K562 (cell line): ENCODE measurements around the gene CHCHD1. TPM values are rescaled to one million over a fixed set of nuclear protein-coding genes. Genes with fewer than 3 reads are reported as not detected.

ENCODE experiments used
- BRCA1 ChIP-seq, 2 experiments: fragments of 450-650 bp in 1 of 2; sonication (generic) in 1 of 2; formaldehyde crosslinking in 1 of 2; IDR thresholded peaks; 2 replicates each; pipeline versions ENCODE4 v1.5.0 to v1.6.1; 2017 to 2020; ENCODE audit warnings: mild to moderate bottlenecking in 1 of 2, missing genetic modification reagents in 1 of 2
- C11orf30 ChIP-seq: fragments of 450-650 bp; IDR thresholded peaks from 2 replicates; pipeline ENCODE4 v1.6.1; 2016; ENCODE audit warnings: low read depth, mild to moderate bottlenecking
- CBFA2T3 ChIP-seq: fragments of 450-650 bp; IDR thresholded peaks from 2 replicates; pipeline ENCODE4 v1.6.1; 2017
- CBX8 ChIP-seq: fragments of 200-600 bp; sonication (generic); IDR thresholded peaks from 2 replicates; pipeline ENCODE4 v1.6.1; 2012; ENCODE audit warnings: borderline replicate concordance, mixed run types, low read depth, mild to moderate bottlenecking, moderate library complexity, mixed read lengths, low read length, control low read depth, inconsistent platforms; ENCODE audit not compliant: poor library complexity, severe bottlenecking; ENCODE audit errors: extremely low read depth
- DMBX1 ChIP-seq: fragments of 250-450 bp; sonication (Bioruptor Pico); IDR thresholded peaks from 2 replicates; pipeline ENCODE4 v1.8.0; 2022; ENCODE audit warnings: inconsistent platforms, mild to moderate bottlenecking, moderate library complexity, borderline replicate concordance
- ETV1 ChIP-seq: fragments of 450-650 bp; conservative IDR thresholded peaks from 2 replicates; pipeline ENCODE4 v1.6.1; 2016; ENCODE audit warnings: missing genetic modification characterization, control low read depth, low read depth, missing compliant biosample characterization
- FOXM1 ChIP-seq, 2 experiments: fragments of 450-650 bp in 1 of 2; sonication (generic) in 1 of 2; formaldehyde crosslinking in 1 of 2; IDR thresholded peaks; 2 replicates each; pipeline versions ENCODE4 v1.6.1 to v1.9.0; 2017 to 2022; ENCODE audit warnings: low read depth in 2 of 2, mild to moderate bottlenecking in 2 of 2, missing genetic modification reagents in 1 of 2, moderate library complexity in 1 of 2
- HDAC2 ChIP-seq: fragments of 450-650 bp; IDR thresholded peaks from 2 replicates; pipeline ENCODE4 v1.6.1; 2016; ENCODE audit warnings: mild to moderate bottlenecking
- HDAC3 ChIP-seq: fragments of 450-650 bp; IDR thresholded peaks from 2 replicates; pipeline ENCODE4 v1.6.1; 2018; ENCODE audit warnings: borderline replicate concordance, mild to moderate bottlenecking, moderate library complexity; ENCODE audit not compliant: partially characterized antibody
- PCBP1 ChIP-seq: fragments of 200-400 bp; formaldehyde crosslinking; IDR thresholded peaks from 2 replicates; pipeline ENCODE4 v1.6.1; 2018; ENCODE audit warnings: mild to moderate bottlenecking, low read depth, low read length; ENCODE audit not compliant: poor library complexity, severe bottlenecking
- POLR2AphosphoS2 ChIP-seq: IDR thresholded peaks from 2 replicates; pipeline ENCODE4 v1.6.1; 2012; ENCODE audit warnings: low read length, improper control_type of control experiment
- SMARCB1 ChIP-seq: IDR thresholded peaks from 2 replicates; pipeline ENCODE4 v1.6.1; 2011; ENCODE audit warnings: improper control_type of control experiment, low read depth; ENCODE audit not compliant: insufficient read length
- TAF15 ChIP-seq: fragments of 200-400 bp; formaldehyde crosslinking; IDR thresholded peaks from 2 replicates; pipeline ENCODE4 v1.6.1; 2017; ENCODE audit warnings: mild to moderate bottlenecking, low read depth, low read length, moderate library complexity
- ZBTB1 ChIP-seq: sonication (generic); formaldehyde crosslinking; IDR thresholded peaks from 2 replicates; pipeline ENCODE4 v1.8.1; 2023; ENCODE audit warnings: missing genetic modification reagents, low read depth, mild to moderate bottlenecking, borderline replicate concordance
- ZEB2 ChIP-seq: fragments of 450-650 bp; IDR thresholded peaks from 2 replicates; pipeline ENCODE4 v1.6.1; 2016
- ZKSCAN1 ChIP-seq: fragments of 150-350 bp; IDR thresholded peaks from 2 replicates; pipeline ENCODE4 v1.6.1; 2016; ENCODE audit warnings: low read depth, low read length
- ZNF589 ChIP-seq: fragments of 200-800 bp; sonication (Bioruptor generic); IDR thresholded peaks from 2 replicates; pipeline ENCODE4 v1.6.1; 2016; ENCODE audit warnings: low read depth, missing genetic modification characterization, missing compliant biosample characterization
- ZNF766 ChIP-seq: fragments of 200-800 bp; sonication (Bioruptor generic); conservative IDR thresholded peaks from 2 replicates; pipeline ENCODE4 v1.6.1; 2016; ENCODE audit warnings: missing genetic modification characterization, missing compliant biosample characterization
- polyA plus RNA-seq, 8 experiments: library from polyadenylated mRNA; depleted of rRNA in 4 of 8; stranded (reverse) in 5 of 8; unstranded in 3 of 8; fragments of >200 nt; fragmentation: Nextera tagmentation in 2 of 8; fragmentation: Illumina TruSeq in 1 of 8; extraction: Ambion mirVana in 2 of 8; extraction: Trizol in 1 of 8; gene quantifications; 2 replicates each; pipeline versions ENCODE4 v1.2.1 to v1.2.3, GENCODE V29; 2011 to 2014; ENCODE audit warnings: inconsistent platforms in 1 of 8, missing spikeins in 1 of 8
- total RNA-seq, 7 experiments: library from RNA; depleted of rRNA in 6 of 7; stranded (reverse); fragments of >200 nt in 6 of 7; fragmentation: Illumina TruSeq in 2 of 7; extraction: Trizol in 2 of 7; gene quantifications; 2 replicates each; pipeline versions ENCODE4 v1.2.1 to v1.2.3, GENCODE V29; 2011 to 2021; ENCODE audit warnings: low replicate concordance in 1 of 7
- TF ChIP-seq, protein P1 (sequence below): fragments of 450-650 bp; IDR thresholded peaks from 2 replicates; pipeline ENCODE4 v1.7.1; 2018; ENCODE audit warnings: mild to moderate bottlenecking, low read depth; ENCODE audit not compliant: partially characterized antibody
- TF ChIP-seq, protein P2 (sequence below): fragments of 450-650 bp; formaldehyde crosslinking; IDR thresholded peaks from 2 replicates; pipeline ENCODE4 v1.4.0; 2020; ENCODE audit warnings: mild to moderate bottlenecking, moderate library complexity
- TF ChIP-seq, protein P3 (sequence below): sonication (generic); formaldehyde crosslinking; IDR thresholded peaks from 2 replicates; pipeline ENCODE4 v1.8.0; 2022; ENCODE audit warnings: mild to moderate bottlenecking, low read depth, missing genetic modification reagents
- TF ChIP-seq, protein P4 (sequence below): fragments of 250-450 bp; sonication (Bioruptor Pico); IDR thresholded peaks from 2 replicates; pipeline ENCODE4 v1.4.0; 2020; ENCODE audit warnings: mild to moderate bottlenecking

CHCHD1 gene
- total and polyA plus RNA-seq, 9 of the 15 experiments (the other 6 are each of a cell fraction or from before 2014, with no cell fraction given) = 52.9 to 126 (median 83.4) TPM

DNA sequence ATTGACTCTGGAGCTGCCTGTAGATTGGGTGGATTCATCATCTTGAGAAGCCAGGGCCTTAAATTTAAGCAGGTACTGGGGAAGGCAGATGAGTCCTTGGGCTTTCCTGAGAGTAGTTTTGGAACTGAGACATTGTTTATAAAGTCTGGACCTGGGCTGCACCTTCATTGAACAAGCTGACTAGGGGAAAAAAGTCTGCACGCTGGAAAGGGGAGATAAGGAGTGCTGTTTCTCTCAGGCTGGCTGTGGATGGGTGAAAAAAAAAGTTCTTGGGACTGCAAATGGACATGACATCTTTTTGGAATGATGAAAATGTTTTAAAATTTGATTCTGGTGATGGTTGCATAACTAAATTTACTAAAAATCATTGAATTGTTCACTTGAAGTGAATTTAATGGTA is 25.7 kb upstream of the CHCHD1 start (continued):
- TF ChIP-seq, protein P1, sequence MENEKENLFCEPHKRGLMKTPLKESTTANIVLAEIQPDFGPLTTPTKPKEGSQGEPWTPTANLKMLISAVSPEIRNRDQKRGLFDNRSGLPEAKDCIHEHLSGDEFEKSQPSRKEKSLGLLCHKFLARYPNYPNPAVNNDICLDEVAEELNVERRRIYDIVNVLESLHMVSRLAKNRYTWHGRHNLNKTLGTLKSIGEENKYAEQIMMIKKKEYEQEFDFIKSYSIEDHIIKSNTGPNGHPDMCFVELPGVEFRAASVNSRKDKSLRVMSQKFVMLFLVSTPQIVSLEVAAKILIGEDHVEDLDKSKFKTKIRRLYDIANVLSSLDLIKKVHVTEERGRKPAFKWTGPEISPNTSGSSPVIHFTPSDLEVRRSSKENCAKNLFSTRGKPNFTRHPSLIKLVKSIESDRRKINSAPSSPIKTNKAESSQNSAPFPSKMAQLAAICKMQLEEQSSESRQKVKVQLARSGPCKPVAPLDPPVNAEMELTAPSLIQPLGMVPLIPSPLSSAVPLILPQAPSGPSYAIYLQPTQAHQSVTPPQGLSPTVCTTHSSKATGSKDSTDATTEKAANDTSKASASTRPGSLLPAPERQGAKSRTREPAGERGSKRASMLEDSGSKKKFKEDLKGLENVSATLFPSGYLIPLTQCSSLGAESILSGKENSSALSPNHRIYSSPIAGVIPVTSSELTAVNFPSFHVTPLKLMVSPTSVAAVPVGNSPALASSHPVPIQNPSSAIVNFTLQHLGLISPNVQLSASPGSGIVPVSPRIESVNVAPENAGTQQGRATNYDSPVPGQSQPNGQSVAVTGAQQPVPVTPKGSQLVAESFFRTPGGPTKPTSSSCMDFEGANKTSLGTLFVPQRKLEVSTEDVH = no peak
- TF ChIP-seq BRCA1 (IDR thresholded peaks at IDR 0.05) = no peak
- no peak for TF ChIP-seq BRCA1 (CRISPR knock-in tag; IDR thresholded peaks at IDR 0.05)
- no peak for TF ChIP-seq ZEB2
- TF ChIP-seq C11orf30 = peak; percentile 88
- TF ChIP-seq DMBX1 = no peak
- TF ChIP-seq ZBTB1 = no peak
- TF ChIP-seq POLR2AphosphoS2 = no peak
- TF ChIP-seq HDAC3 = no peak
- TF ChIP-seq, protein P2, sequence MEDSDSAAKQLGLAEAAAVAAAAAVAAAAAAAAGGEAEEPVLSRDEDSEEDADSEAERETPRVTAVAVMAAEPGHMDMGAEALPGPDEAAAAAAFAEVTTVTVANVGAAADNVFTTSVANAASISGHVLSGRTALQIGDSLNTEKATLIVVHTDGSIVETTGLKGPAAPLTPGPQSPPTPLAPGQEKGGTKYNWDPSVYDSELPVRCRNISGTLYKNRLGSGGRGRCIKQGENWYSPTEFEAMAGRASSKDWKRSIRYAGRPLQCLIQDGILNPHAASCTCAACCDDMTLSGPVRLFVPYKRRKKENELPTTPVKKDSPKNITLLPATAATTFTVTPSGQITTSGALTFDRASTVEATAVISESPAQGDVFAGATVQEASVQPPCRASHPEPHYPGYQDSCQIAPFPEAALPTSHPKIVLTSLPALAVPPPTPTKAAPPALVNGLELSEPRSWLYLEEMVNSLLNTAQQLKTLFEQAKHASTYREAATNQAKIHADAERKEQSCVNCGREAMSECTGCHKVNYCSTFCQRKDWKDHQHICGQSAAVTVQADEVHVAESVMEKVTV = no peak
- peak; percentile 65 for TF ChIP-seq CBFA2T3
- no peak for TF ChIP-seq CBX8
- TF ChIP-seq HDAC2 = 0 out of 2 replicates have a peak, but pooled peaks have one; percentile 27
- TF ChIP-seq, protein P3, sequence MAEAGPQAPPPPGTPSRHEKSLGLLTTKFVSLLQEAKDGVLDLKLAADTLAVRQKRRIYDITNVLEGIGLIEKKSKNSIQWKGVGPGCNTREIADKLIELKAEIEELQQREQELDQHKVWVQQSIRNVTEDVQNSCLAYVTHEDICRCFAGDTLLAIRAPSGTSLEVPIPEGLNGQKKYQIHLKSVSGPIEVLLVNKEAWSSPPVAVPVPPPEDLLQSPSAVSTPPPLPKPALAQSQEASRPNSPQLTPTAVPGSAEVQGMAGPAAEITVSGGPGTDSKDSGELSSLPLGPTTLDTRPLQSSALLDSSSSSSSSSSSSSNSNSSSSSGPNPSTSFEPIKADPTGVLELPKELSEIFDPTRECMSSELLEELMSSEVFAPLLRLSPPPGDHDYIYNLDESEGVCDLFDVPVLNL = no peak
- no peak for TF ChIP-seq PCBP1
- no peak for TF ChIP-seq ETV1 (tag)
- TF ChIP-seq ZKSCAN1 = no peak
- TF ChIP-seq TAF15 = no peak
- no peak for TF ChIP-seq SMARCB1
- no peak for TF ChIP-seq FOXM1 (IDR thresholded peaks at IDR 0.05; ENCODE audit: low read depth)
- TF ChIP-seq FOXM1 (CRISPR knock-in tag; IDR thresholded peaks at IDR 0.05; ENCODE audit: low read depth) = no peak
- no peak for TF ChIP-seq ZNF766
- TF ChIP-seq, protein P4, sequence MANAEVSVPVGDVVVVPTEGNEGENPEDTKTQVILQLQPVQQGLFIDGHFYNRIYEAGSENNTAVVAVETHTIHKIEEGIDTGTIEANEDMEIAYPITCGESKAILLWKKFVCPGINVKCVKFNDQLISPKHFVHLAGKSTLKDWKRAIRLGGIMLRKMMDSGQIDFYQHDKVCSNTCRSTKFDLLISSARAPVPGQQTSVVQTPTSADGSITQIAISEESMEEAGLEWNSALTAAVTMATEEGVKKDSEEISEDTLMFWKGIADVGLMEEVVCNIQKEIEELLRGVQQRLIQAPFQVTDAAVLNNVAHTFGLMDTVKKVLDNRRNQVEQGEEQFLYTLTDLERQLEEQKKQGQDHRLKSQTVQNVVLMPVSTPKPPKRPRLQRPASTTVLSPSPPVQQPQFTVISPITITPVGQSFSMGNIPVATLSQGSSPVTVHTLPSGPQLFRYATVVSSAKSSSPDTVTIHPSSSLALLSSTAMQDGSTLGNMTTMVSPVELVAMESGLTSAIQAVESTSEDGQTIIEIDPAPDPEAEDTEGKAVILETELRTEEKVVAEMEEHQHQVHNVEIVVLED (CRISPR knock-in tag) = no peak
- no peak for TF ChIP-seq ZNF589 (CRISPR knock-in tag)
